NCI-H526 (cell line): ENCODE results near the gene SHANK1.

Source experiments
- DNase-seq, 2 experiments: peaks; one replicate each; lab custom pipeline; 2025; lab: John Stamatoyannopoulos, UW

The SHANK1 gene

DNA sequence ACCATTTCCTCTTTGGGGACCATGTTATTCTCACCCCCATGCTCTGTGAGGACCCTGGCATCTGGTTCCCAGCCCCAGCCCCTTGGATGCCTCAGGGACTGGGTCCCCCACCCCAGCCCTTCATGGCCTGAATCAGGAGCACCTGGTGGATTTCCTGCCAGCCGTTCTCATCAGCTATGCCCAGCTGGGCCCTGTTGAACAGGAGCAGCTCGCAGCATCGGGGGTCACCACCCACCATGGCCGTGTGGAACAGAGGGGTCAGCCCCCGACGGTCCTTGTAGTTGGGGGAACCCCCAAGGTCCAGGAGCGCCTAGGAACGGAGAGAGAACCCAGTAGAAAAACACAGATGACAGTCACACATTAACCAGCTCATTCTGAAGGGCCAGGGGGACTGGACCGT, 7.8 kb downstream of the SHANK1 start:
- no peak for DNase-seq

DNA sequence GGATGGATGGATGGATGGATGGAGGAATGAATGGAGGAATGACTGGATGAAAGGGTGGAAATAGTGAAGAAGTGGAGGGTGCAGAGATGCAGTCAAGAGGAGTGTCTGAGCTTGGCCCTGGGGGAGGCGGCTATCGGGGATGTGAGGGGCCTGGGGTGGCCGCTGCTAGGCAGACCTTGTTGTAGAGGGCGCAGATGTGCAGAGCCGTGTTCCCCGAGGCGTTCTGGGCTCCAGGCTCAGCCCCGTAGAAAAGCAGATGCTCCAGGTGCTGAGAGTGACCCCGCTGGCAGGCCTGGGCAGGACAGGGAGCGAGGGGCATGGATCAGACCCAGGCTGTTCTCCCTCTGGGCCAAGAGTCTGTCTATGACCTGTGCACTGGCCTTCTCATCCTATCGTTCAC, 8.4 kb downstream of the SHANK1 start:
- no peak for DNase-seq

DNA sequence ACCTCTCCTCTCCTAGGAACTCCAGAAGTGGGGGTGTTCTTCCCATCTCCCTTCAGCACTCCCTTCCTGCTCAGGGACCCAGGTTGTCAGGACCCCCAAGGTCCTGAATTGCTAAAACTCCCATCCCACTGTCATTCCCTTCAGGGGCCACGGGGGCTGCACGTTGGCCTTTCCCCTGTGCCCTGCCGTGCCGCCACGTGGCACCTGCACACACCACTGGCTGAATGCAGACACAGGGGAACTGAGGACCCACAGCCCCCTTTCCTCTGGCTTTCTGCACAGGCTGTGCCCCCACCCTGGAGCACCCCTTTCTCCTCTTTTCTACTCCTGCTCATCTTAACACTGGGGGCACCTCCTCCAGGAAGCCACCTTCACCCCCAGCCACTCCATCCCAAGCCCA, 9.0 kb downstream of the SHANK1 start:
- DNase-seq, result no peak

DNA sequence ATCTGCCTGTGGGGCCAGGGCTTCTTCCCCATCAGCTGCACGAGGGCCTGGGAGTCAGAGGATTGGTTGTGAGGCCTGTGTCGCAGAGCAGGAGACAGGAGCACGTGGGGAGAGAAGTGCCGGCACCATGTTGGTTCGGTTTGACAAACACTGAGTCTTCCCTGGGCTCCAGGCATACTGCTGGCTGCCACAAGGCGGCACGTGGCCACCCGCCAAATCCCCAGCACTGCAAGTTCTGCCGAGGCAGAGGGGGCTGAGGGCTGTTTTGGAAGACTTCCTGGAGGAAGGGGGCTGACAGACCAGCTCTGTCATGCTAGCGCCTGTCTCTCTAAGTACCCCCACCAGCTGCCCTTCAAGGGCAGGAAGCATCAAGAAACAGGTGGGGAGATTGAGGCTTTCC, 9.5 kb downstream of the SHANK1 start:
- DNase-seq, result no peak

DNA sequence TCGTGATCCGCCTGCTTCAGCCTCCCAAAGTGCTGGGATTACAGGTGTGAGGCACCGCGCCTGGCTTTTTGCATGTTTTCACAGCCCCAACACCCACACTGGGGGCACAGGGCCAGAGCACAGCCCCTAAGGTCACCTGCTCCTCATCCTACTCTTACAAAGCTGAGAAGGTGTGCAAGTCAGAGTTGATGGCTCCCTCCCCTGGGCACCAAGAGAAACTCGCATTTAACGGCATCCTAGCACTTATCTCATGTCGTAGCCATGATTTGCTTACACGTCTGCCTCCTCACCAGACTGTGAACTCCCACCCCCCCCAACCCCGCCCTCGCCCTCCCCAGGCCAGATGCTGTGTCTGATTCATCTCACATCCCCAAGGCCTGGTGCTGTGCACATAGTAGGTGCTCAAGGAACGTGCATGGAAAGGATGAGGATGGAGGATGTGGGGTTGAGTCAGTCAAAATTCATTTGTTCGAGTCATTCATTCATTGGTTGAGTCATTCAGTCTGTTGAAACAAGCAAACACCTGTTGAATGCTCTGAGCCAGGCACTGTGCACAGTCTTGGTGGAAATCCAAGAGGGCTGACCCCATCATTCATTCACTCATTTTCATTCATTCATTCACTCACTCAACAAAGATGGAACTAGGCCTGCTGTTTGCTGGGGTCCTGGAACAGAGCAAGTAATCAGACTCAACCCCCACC, 11.3 kb downstream of the SHANK1 start:
- no peak for DNase-seq

DNA sequence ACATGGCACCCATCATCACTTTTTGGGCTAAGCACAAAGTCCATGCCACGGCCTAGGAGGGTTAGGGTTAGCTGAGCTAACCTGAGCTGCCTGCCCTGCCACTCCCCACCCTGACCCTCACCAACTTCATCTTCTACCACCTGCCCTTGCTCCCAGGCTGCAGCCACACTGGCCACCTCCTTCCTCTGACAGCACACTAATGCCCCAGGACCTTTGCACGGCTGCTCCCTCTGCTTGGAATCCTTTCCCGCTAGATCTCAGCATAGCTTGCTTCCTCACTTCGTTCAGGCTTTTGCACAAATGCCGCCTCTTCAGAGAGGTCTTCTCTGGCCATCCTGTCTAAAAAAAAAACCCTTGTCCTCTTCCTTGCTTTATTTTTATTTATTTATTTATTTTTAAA, 13.2 kb downstream of the SHANK1 start:
- DNase-seq, result no peak

DNA sequence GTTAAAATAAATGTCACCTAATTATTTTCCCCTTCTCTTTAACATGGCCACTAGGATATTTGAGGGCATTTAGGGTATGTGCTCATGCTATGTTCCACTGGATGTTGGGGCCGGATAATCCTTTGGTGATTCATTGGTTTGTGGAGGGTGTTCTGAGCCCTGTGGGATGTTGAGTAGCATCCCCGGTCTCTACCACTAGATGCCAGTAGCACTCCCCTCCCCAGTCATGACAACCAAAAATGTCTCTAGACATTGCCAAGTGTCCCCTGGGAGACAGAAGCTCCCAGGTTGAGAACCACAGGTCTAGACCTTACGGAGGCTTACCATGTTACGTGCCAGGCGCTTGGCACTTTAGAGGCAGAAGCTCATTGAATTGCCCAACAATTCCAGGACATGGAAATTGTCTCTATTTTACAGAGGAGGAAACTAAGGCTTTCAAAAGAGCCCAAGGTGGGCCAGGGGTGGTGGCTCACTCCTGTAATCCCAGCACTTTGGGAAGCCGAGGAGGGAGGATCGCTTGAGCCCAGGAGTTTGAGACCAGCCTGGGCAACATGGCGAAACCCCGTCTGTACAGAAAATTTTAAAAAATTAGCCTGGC, 14.1 kb downstream of the SHANK1 start:
- peak in 1 of 2 experiments; percentile 55 for DNase-seq

DNA sequence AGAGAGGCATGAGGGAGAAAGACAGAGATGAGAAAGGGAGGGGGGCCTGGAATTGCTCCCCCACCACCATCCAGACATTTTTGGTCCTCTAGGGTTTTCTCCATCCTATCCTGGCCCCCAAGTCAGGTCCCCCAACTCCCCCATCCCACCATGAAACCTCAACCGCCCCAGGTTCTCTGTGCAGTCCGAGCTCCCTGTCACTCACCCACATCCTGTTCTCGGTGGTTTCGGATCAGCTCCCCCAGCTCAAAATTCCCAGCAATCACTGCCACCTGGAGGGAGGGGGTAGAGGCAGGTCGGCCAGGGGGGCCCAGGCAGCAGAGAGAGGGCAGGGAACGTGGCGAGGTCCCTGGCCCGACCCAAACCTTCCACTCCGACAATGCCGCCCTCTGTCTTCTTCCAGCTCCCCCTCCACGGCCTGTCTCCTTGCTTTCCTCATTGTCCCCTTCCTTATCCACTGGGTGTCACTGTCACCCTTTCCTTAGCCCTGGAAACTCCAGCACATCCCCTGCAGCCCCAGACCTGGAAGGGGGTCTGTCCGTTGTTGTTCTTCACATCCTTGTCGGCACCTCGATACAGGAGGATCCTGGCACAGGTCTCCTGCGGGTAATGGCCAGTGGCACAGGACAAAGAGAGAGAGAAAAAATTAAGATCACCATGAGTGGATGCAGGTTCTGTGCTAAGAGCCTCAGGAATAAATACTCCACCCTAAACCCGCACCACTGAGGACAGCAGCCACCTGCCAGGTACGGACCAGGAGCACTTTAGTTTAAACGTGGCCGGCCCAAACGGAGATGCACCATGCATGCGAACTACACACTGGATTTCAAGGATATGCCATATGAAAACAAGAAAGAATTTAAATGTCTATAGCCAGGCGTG, 15.4 kb downstream of the SHANK1 start:
- DNase-seq, result peak in 1 of 2 experiments; percentile 16

DNA sequence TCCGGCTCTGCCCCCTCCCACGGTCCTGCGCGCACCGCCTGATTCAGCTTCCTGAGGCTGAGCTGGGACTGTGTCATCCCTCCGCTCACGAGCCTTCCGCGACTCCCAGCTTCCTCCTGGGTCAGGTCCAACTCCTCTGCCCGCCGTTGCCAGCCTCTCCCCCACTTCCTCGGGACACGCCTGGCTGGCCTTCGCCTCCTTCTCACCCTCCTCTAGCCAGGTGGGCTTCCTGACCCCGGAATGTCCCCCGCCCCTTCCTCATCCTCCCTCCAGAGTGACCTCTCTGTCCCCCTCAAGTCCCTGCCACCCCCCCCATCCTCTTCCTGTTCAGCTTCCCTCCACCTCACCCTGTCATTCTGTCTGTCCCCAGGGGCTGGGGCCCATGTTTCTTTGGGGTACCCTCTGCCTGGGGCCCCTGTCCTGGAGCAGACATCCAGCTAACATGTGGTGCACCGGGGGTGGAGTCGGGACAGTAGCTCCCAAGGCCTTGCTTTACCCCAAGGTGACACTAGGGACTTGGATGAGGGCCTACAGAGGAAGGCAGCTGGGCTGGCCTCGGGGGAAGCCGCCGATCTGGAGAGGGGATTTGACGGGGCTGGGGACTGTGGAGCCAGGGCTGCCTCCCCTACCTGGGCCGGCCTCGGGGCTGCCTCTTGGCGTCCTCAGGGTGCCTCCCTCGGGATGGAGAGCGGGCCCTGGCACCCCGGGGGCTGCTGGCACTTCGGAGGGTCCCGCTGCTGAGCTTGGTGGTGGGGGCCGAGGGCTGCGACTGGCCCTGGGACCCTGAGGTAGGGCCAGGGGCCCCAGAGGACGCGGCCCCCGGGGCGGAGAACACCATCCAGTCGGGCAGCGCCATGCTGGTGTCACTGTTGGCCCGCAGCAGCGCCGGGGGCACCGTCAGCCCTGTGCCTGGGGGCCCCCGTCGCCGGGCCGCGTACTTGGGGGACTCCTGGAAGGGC, 16.5 kb downstream of the SHANK1 start:
- peak in 1 of 2 experiments; percentile 13 for DNase-seq

DNA sequence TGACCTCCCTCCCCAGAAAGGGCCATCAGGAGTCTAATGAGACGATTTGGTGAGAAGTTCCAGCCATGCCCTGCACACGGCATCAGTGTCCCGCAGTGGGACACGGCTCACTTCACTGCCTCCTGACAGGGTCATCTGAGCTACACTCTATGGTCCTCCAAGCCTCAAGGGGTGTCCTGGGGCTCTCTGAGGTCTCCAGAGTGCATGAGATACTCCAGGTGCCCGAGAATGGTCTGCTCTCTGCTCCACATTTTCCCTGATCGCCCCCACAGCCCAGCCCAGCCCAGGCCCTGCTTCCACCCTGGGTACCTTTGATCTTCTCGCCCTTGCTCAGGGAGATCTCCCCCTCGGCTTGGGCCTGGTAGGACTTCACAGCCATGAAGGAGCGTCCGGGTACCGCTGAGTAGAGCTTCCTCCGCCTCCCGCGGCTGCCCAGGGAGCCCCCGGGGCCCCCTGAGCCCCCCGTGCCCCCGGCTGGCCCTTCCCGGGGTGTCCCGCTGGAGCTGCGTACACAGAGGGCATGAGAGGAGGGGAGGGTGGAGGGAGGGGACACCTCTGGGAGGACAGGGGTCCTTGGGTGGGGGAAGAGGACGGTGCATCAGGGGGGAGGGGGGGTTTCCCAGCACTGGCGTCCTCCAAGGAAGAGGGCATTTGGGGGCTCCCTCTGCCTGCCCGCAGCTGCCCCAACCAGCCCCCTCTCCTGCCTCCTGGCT, 17.3 kb downstream of the SHANK1 start:
- no peak for DNase-seq

DNA sequence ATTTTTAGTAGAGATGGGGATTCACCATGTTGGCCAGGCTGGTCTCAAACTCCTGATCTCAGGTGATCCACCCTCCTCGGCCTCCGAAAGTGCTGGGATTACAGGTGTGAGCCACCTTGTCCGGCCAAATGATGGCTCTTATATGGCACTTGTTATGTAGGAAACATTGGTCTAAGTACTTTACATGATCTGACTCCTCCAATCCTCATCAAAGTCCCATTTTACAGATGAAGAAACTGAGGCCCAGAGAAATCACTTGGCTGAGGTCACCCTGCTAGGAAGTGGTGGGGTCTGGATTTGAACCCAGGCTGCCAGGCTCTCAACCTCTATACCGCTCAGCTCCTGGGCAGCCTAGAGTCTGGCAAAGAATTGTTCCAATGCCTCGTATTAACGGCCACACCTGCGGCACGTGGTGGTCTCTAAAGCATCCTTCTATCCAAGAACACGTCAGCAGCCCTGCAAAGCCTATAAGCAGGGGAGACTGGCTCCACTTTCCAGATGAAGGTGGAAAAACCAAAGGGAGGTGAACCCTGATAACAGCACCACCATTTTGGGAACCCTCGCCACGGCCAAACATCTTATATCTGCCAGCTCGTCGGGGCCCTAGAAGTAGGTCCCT, 18.1 kb downstream of the SHANK1 start:
- DNase-seq, result no peak

DNA sequence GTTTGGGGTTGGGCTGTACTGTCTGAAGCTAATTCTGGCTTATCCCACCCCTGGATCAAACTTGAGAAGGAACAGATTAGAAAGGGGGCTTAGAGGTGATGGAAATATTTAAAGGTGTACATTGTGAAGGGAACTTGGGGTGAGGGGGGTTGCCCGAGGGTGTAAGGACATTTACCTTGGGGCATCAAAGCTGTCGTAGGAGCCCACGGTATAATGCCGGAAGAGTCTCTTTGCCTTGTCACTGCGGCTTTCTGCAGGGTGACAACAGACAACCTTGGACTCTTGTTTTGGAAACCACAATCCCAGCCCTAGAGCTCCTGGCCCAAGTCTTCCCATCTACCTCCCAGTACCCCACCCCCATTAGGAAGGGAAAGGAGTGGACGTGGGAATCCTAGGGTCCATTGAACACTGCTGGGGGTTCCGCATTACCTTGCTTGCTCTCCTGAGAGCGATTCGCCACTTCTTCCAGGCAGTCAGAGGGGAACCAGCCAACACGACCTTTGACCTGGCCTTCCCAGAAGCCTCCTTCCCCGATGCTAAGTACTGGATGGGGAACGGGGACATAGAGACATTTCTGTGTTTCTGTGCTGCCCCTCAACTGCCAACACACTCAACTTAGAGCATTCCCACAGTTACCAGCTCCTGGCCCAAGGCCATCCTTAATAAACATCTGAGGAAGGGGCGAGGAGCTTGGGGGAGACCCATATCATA, 22.0 kb downstream of the SHANK1 start:
- no peak for DNase-seq

DNA sequence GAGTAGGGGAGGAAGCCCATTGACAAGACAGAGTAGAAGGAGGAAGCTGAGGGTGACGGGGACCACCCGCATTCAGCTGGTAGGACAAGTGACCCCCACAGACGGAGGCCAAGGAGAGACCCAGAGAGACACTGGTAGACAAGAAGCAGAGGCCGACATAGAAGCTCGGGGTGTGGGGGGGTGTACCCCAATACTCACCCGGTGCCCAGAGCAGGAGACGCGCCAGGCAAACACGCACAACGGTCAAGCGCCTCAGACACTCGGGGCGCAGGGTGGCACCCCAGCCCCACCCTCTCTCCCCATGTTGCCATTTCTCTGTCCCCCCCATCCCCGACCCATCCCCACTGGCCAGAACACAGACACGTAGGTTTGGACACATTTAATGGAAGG, 23.5 kb downstream of the SHANK1 start:
- no peak for DNase-seq

DNA sequence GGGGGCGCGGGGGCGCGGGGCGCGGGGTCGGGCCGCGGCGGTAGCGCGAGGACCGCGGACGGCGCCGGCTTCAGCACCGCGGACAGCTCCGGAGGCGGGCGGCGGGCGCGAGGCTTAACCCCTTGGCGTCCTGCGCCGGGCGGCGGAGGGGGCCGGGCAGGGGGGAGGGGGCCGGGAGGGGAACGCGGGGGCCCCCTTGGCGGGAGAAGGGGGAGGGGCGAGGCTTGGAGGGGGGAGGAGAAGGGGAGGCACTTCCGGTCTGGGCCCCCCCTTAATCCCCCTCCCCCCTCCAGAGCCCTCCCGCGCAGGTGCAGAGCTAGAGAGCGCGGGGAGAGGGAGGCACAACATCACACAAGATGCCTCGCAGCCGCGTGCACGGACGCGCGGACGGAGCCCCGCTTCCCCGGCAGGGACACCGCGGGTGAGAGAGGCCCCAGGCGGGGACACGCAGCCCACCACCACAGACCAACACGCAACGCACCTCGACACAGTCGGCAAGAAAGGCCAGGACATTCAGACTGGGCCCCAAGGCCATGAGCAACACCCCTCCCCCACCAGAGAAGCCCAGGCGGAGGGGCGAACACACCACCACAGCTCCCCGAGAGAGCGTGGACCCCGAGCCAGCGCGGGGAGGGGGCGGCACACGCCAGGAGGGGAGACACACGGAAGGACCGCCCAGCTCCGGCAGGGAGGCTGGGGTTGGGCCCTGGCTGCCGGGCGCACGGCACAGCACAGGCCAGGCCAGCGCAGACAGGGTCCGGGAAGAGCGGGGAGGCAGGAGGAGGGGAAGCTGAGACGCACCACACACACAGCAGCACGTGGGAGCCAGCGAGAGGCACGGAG, 24.1 kb downstream of the SHANK1 start:
- DNase-seq, result peak in 1 of 2 experiments; percentile 17

DNA sequence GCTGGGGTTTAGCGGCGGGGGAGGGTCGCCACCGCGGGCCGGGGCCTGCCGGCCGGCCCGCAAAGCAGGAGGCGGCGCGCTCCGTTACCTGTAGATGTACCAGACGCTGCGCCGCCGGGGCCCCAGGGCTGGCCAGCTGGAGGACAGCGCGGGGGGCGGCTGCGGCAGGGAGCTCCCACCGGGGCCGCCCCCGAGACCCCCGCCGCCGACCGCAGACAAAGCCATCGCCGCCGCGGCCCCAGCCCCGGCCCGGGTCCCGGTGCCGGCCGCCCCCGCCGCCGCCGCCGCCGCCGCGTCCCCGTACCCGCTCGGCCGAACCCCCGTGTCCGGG, 24.8 kb downstream of the SHANK1 start:
- no peak for DNase-seq

DNA sequence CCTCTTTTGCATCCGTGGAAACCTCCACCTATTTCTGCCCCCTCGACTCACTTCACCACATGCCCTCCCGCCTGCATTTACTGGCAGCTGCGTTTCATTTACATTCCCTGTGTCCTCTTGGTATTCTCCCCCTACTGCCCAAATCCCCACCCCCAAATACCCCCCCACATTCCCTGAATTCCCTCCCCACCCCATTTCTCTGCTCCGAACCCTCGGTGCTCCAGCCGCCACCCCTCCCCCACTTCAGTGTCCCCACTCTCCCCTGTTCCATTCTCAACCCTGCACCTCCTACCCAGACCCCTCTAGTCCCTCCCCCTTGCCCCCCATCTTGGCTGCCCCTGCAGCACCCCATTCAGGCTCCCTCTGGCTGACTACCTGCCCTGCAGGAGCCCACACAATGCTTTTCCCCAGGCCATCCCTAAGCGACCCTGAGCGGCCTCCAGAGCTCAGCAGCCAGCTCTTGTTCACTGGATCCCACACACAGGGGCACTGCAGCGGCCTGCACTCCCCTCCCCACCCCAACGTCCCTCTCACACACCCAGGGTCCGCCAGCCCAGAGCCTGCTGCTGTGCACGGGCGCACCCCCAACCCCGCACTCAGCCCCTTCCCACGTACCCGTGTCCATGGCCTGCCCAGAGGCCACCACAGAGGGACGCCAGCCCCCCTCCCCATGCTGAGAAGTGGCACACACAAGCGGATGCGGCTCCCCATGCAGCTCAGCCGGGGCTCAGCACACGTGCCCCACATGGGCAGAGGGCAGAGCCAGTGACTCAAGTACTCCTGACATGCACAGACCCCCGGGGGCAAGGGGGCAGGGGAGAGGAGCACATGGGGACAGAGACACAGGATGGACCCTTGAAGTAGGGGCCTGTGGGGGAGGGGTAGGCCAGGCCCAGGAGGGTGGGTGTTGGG, 26.3 kb downstream of the SHANK1 start:
- DNase-seq, result no peak

DNA sequence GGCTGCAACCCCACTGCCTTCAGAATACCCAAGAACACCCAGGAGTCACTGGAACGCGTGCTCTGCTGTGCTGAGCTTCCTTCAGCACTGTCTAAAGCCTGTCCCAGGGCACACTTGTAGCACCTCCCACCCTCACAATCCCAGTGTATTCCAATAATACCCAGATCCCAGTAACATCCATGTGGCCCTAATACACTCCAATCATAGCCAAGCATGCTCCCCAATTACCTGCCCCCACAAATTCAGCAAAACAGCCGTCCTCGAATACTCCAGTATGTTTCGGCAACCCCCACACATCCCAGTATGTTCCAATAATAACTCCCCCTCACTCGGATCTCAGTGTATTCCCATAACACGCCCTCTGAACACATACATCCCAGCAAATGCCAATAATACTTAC, 29.2 kb downstream of the SHANK1 start:
- no peak for DNase-seq

DNA sequence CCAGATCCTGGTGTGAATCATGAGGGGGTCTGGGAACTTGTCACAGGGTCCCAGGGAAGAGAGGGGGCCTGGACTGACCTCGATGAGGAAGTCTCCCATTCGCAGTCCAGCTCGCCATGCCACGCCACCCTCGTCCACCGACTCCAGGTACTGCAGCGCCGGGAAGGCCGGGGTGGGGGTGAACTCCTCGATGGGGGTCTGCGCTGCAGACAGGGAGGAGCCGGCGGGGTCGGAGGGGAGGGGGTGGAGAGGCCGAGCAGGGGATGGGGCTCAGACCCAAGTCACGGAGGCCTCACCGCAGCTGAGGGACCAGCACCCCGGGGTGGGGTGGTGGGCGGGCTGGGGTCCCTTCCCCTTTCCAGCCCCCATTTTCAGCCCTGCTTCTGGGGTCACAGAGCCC, 30.8 kb downstream of the SHANK1 start:
- DNase-seq, result no peak
